ENCODE measurements around the gene ACADM. TPM values are rescaled to one million over a fixed set of nuclear protein-coding genes. Genes with fewer than 3 reads are reported as not detected.

ACADM gene
- total and polyA plus RNA-seq, 2 donors (not counting 3 experiments of a cell fraction or from before 2014, with no cell fraction given) = 10.8 to 32.5 TPM

GRCh38 chr1:75722966-75723365, 1.5 kb upstream of the ACADM start:
- H3K27ac ChIP-seq (ENCODE audit: insufficient read depth, low read depth, low read length) = no peak overlapping the region
- peaks cover 15% of the 10 kb centered on the region for H3K4me1 ChIP-seq (ENCODE audit: control insufficient read depth, extremely low read depth, insufficient read depth, low read length)
- H3K4me2 ChIP-seq (ENCODE audit: insufficient read depth, low read length) = no peak overlapping the region
- no TSS peak for BruUV-seq (replicated peaks)
- POLR2A ChIA-PET = no interaction called here
- no peak overlapping the region for H2AFZ ChIP-seq (ENCODE audit: low read depth, low read length)
- no peak overlapping the region for H3K9ac ChIP-seq (replicated peaks; ENCODE audit: extremely low read depth, insufficient read depth, low read length)
- H3K27me3 ChIP-seq (ENCODE audit: control insufficient read depth in 2 of 2, insufficient read depth in 2 of 2, low read length in 2 of 2) = no peaks in the 10 kb centered on the region
- no peak for DNase-seq (ENCODE audit: low read depth, low spot score)
- no peaks in the 10 kb centered on the region for H3K9me3 ChIP-seq (replicated peaks; ENCODE audit: control insufficient read depth, insufficient read depth, low read length)
- no peak overlapping the region for H3K4me3 ChIP-seq (replicated peaks in 1 of 3; ENCODE audit: insufficient read depth in 1 of 3, low read depth in 1 of 3, low read length in 3 of 3)
- intact Hi-C loops (cut with micrococcal nuclease) (loop anchor here (5.0 to 10.0 kb wide), 2 partner anchors 491 to 988 kb away; partner anchors contain the start of genes CRYZ and TYW3), dilution Hi-C loops (cut with MboI; ENCODE audit: extremely low pct_ligation_motif_present, low sequenced_read_pairs) (no loop called here)
- H3K36me3 ChIP-seq (ENCODE audit: control insufficient read depth in 2 of 2, extremely low read depth in 1 of 2, insufficient read depth in 2 of 2, low read length in 2 of 2) = no peaks in the 10 kb centered on the region
- H3K79me2 ChIP-seq (ENCODE audit: control insufficient read depth, insufficient read depth, low read length) = peaks cover 28% of the 10 kb centered on the region
- CTCF ChIA-PET = no interaction called here
- H4K20me1 ChIP-seq (replicated peaks; ENCODE audit: control insufficient read depth, extremely low read depth, insufficient read depth, low read length) = no peaks in the 10 kb centered on the region
- no peaks in the 10 kb centered on the region for H3K9me1 ChIP-seq (replicated peaks; ENCODE audit: control insufficient read depth, extremely low read depth, insufficient read depth, low read length)
- FAIRE-seq = no peak
- TF ChIP-seq JUN (IDR thresholded peaks at IDR 0.05; ENCODE audit: borderline replicate concordance, insufficient read depth, insufficient read length, low read depth) (no peak), CTCF (IDR thresholded peaks at IDR 0.05; ENCODE audit: extremely low read depth in 1 of 2, insufficient read depth in 1 of 2, low read depth in 1 of 2, low read length in 2 of 2) (no peak), MAX (IDR thresholded peaks at IDR 0.05; ENCODE audit: insufficient read depth, insufficient read length) (no peak), POLR2AphosphoS5 (IDR thresholded peaks at IDR 0.05; ENCODE audit: insufficient read depth, low read depth, low read length) (no peak)

- Histone ChIP-seq H3K4me3 (replicated peaks in 1 of 3; ENCODE audit: insufficient read depth in 1 of 3, low read depth in 1 of 3, low read length in 3 of 3) (peak overlapping the region; percentile 73 to 99 (median 98)), H3K36me3 (ENCODE audit: control insufficient read depth in 2 of 2, extremely low read depth in 1 of 2, insufficient read depth in 2 of 2, low read length in 2 of 2) (no peaks in the 10 kb centered on the region), H4K20me1 (replicated peaks; ENCODE audit: control insufficient read depth, extremely low read depth, insufficient read depth, low read length) (no peaks in the 10 kb centered on the region), H3K79me2 (ENCODE audit: control insufficient read depth, insufficient read depth, low read length) (peaks cover 28% of the 10 kb centered on the region), H3K9me1 (replicated peaks; ENCODE audit: control insufficient read depth, extremely low read depth, insufficient read depth, low read length) (no peaks in the 10 kb centered on the region), H3K4me2 (ENCODE audit: insufficient read depth, low read length) (peak overlapping the region; percentile 92), H3K9ac (replicated peaks; ENCODE audit: extremely low read depth, insufficient read depth, low read length) (peak overlapping the region; percentile 95), H3K27me3 (ENCODE audit: control insufficient read depth in 2 of 2, insufficient read depth in 2 of 2, low read length in 2 of 2) (no peaks in the 10 kb centered on the region), H3K27ac (ENCODE audit: insufficient read depth, low read depth, low read length) (peak overlapping the region; percentile 79), H3K4me1 (ENCODE audit: control insufficient read depth, extremely low read depth, insufficient read depth, low read length) (peaks cover 15% of the 10 kb centered on the region), H2AFZ (ENCODE audit: low read depth, low read length) (peak overlapping the region; percentile 100), H3K9me3 (replicated peaks; ENCODE audit: control insufficient read depth, insufficient read depth, low read length) (no peaks in the 10 kb centered on the region)
- DNase-seq (ENCODE audit: low read depth, low spot score) = peak; percentile 77
- dilution Hi-C loops (cut with MboI; ENCODE audit: extremely low pct_ligation_motif_present, low sequenced_read_pairs) = no loop called here
- FAIRE-seq = peak; percentile 53
- BruUV-seq (replicated peaks) = TSS peak; percentile 88
- TF ChIP-seq POLR2A (IDR thresholded peaks at IDR 0.05; ENCODE audit: low read depth, low read length) (no peak), POLR2AphosphoS5 (IDR thresholded peaks at IDR 0.05; ENCODE audit: insufficient read depth, low read depth, low read length) (no peak), JUN (IDR thresholded peaks at IDR 0.05; ENCODE audit: borderline replicate concordance, insufficient read depth, insufficient read length, low read depth) (no peak), CTCF (IDR thresholded peaks at IDR 0.05; ENCODE audit: extremely low read depth in 1 of 2, insufficient read depth in 1 of 2, low read depth in 1 of 2, low read length in 2 of 2) (no peak), FOS (IDR thresholded peaks at IDR 0.05; ENCODE audit: borderline replicate concordance, insufficient read depth, low read length) (no peak), EZH2 (IDR thresholded peaks at IDR 0.05; ENCODE audit: borderline replicate concordance, low read depth, low read length, severe bottlenecking) (no peak), GATA2 (IDR thresholded peaks at IDR 0.05; ENCODE audit: insufficient read depth, insufficient read length, low read depth, low read length) (no peak), MYC (IDR thresholded peaks at IDR 0.05; ENCODE audit: low read depth, low read length) (no peak), MAX (IDR thresholded peaks at IDR 0.05; ENCODE audit: insufficient read depth, insufficient read length) (no peak)
- ChIA-PET CTCF (no interaction called here), POLR2A (interaction anchor here (0.5 kb wide), 1 partner anchor 1372 kb away, joined by 6 read pairs; no protein-coding TSS in a partner anchor)
- intact Hi-C loops (cut with micrococcal nuclease) = loop anchor here (1.0 to 10.0 kb wide), 5 partner anchors 41 to 989 kb away; partner anchors contain the start of genes CRYZ, RABGGTB and TYW3
These were observed 479 bp upstream of the ACADM start for GRCh38 chr1:75723989-75724471.

Data from endothelial cell of umbilical vein (primary cell).